Right atrium auricular region (tissue), 2 donors: Measurements from ENCODE around the gene ADGRL3. TPM values are rescaled to one million over a fixed set of nuclear protein-coding genes. Genes with fewer than 3 reads are reported as not detected.

Source experiments
- DNase-seq: peaks from one replicate; pipeline ENCODE4 v3.0.0-alpha.2; 2019; ENCODE audit warnings: low spot score
- H3K27ac ChIP-seq, 2 donors: fragments of 200-600 bp; sonication (generic); 1 replicate in 1 of 2; 2 replicates in 1 of 2; pipeline ENCODE4 v1.5.1; 2016 to 2019
- H3K27me3 ChIP-seq, 2 donors: fragments of 200-600 bp; sonication (generic); one replicate each; pipeline versions ENCODE4 v1.5.1 to v1.6.0; 2017 to 2019
- H3K36me3 ChIP-seq: fragments of 200-600 bp; sonication (generic); one replicate; pipeline ENCODE4 v1.5.1; 2016
- H3K4me1 ChIP-seq, 2 donors: fragments of 200-600 bp; sonication (generic); one replicate each; pipeline versions ENCODE4 v1.5.1 to v1.6.0; 2017 to 2019
- H3K4me3 ChIP-seq, 2 donors: fragments of 200-600 bp; sonication (generic); 1 replicate in 1 of 2; 2 replicates in 1 of 2; pipeline ENCODE4 v1.5.1; 2017 to 2019; ENCODE audit warnings: mild to moderate bottlenecking in 1 of 2, moderate library complexity in 1 of 2
- H3K9me3 ChIP-seq, 2 donors: fragments of 200-600 bp; sonication (generic); one replicate each; pipeline ENCODE4 v1.5.1; 2019
- total RNA-seq, 2 donors: library from RNA; depleted of rRNA; stranded (reverse); fragments of >200 nt; gene quantifications; one replicate each; pipeline ENCODE4 v1.1.0, GENCODE V29; 2016
- TF ChIP-seq, protein P1 (sequence below), 2 donors: fragments of 200-600 bp; sonication (generic); IDR thresholded peaks; one replicate each; pipeline ENCODE4 v1.5.1; 2019; ENCODE audit warnings: antibody characterized with exemption in 2 of 2

ADGRL3 gene
- total RNA-seq, 2 donors from 2014 or later, result 0.86 to 1.9 TPM

DNA sequence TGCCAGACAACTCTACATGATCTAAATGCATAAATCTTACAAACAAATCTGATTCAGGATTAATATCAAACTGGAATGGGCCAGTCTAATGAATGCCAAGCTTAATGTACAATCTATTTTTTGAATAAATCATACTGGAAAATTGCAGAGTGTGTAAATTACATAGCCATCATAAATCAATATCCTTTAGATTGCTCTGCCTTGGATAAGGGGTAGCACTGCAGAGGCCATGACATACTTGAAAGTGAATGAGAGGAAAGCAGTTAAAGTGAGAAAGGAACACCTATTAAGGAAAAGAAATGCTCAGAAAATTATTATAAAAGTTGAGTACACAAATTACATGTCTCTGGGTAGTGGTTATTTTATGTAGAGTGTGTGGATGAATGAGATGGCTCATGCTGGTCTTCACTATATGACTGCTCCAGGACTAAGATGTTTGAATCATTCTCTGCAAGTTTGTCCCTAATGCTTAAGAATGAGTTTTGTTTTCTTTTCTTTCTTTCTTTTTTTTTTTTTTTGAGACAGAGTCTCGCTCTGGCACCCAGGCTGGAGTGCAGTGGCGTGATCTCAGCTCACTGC lies 100.2 kb downstream of the ADGRL3 start:
- DNase-seq, result no peak
- no peak overlapping the region for H3K27ac ChIP-seq
- no peak overlapping the region for H3K4me3 ChIP-seq
- no peaks in the 10 kb centered on the region for H3K4me1 ChIP-seq
- TF ChIP-seq, protein P1, sequence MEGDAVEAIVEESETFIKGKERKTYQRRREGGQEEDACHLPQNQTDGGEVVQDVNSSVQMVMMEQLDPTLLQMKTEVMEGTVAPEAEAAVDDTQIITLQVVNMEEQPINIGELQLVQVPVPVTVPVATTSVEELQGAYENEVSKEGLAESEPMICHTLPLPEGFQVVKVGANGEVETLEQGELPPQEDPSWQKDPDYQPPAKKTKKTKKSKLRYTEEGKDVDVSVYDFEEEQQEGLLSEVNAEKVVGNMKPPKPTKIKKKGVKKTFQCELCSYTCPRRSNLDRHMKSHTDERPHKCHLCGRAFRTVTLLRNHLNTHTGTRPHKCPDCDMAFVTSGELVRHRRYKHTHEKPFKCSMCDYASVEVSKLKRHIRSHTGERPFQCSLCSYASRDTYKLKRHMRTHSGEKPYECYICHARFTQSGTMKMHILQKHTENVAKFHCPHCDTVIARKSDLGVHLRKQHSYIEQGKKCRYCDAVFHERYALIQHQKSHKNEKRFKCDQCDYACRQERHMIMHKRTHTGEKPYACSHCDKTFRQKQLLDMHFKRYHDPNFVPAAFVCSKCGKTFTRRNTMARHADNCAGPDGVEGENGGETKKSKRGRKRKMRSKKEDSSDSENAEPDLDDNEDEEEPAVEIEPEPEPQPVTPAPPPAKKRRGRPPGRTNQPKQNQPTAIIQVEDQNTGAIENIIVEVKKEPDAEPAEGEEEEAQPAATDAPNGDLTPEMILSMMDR (IDR thresholded peaks at IDR 0.05), result no peak
- no peaks in the 10 kb centered on the region for H3K9me3 ChIP-seq
- no peaks in the 10 kb centered on the region for H3K27me3 ChIP-seq
- H3K36me3 ChIP-seq, result no peaks in the 10 kb centered on the region

DNA sequence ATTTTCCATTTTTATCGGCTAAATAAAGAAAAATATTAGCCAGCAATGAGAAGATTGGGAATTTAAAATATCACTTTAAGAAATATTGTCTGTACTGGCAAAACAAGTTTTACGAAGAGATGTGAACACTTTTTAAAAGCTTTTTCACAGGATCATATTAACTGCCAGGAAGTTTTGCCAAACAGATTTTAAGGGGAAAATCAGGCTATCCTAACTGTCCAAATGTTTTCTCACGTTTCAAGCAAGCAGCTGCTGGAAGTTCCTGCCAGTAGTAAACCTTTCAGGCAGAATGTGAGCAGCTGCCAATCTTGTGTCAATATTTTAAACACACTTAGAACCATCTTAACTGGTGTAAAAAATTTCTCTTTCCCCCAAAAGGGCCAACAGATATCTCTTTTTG lies 101.1 kb downstream of the ADGRL3 start:
- Histone ChIP-seq H3K9me3 (no peaks in the 10 kb centered on the region), H3K36me3 (no peaks in the 10 kb centered on the region), H3K27me3 (no peaks in the 10 kb centered on the region), H3K4me3 (no peak overlapping the region), H3K27ac (no peak overlapping the region), H3K4me1 (no peaks in the 10 kb centered on the region)
- TF ChIP-seq, protein P1 (IDR thresholded peaks at IDR 0.05), result no peak
- no peak for DNase-seq

DNA sequence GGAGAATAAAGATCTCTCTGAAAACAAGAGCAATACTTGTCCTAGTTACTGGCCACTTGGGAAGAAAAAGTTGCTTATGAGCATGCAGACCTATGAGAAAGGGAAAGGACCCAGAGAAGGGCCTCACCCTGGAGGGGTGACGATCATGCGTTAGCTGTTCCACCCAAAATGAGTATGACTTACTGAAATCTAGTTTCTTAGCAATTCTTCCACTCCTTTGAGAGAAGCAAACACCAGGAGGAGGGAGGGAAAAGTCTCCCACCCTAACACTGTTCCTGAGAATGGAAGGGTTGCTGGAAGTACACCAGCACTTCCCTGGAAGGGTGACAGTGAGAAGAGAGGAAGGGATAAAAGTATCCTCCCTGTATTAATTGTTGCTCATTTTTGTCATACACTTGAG lies 107.9 kb downstream of the ADGRL3 start:
- no peak for DNase-seq
- H3K27ac ChIP-seq, result no peak overlapping the region
- TF ChIP-seq, protein P1 (IDR thresholded peaks at IDR 0.05), result no peak

DNA sequence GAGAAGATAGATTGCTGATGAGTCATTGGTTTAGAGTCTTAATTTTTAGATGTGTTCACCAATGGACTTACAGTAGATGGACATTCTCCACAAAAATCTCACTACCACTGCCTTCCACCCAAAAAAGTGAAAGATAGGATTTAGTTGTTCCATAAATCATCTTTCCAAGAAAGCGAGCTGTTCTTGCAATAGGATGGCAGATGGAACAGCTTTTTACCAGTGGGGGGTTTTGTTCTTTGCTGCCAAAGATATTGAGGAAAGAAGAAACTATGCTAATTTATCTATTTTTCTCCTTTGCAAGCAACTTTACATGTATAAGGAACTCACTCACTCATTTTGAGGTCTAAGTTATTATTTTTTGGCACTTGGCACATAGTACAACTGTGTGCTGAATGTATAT lies 109.5 kb downstream of the ADGRL3 start:
- TF ChIP-seq, protein P1 (IDR thresholded peaks at IDR 0.05), result no peak
- no peaks in the 10 kb centered on the region for H3K4me1 ChIP-seq

More for the DNA sequence above, 107.9 kb downstream of the ADGRL3 start:
- Histone ChIP-seq H3K9me3 (peaks cover 0 to 3% of the 10 kb centered on the region in 2 donors), H3K27me3 (no peaks in the 10 kb centered on the region), H3K4me3 (no peak overlapping the region), H3K4me1 (no peaks in the 10 kb centered on the region), H3K36me3 (no peaks in the 10 kb centered on the region)

DNA sequence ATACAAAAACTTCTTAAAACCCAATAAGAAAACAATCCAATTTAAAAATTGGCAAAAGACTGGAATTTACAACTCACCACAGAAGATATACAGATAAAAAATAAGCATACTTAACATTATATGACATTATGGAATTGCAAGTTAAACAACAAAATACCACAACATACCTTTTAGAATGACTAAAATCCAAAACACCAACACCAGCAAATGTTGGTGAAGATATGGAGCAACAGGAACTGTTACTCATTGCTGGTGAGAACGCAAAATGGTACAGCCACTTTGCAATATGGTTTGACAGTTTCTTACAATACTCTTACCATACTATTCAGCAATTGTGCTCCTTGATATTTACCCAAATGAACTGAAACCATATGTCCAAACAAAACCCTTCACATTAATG lies 112.4 kb downstream of the ADGRL3 start:
- H3K27me3 ChIP-seq, result no peaks in the 10 kb centered on the region
- TF ChIP-seq, protein P1 (IDR thresholded peaks at IDR 0.05), result no peak
- H3K36me3 ChIP-seq, result no peaks in the 10 kb centered on the region
- H3K9me3 ChIP-seq, result peaks cover 0 to 3% of the 10 kb centered on the region in 2 donors
- H3K4me1 ChIP-seq, result no peaks in the 10 kb centered on the region
- H3K4me3 ChIP-seq, result no peak overlapping the region
- DNase-seq, result no peak
- no peak overlapping the region for H3K27ac ChIP-seq

More for the DNA sequence above, 109.5 kb downstream of the ADGRL3 start:
- H3K9me3 ChIP-seq, result peaks cover 0 to 3% of the 10 kb centered on the region in 2 donors
- no peak for DNase-seq
- H3K36me3 ChIP-seq, result no peaks in the 10 kb centered on the region
- H3K4me3 ChIP-seq, result no peak overlapping the region
- H3K27ac ChIP-seq, result no peak overlapping the region
- no peaks in the 10 kb centered on the region for H3K27me3 ChIP-seq

DNA sequence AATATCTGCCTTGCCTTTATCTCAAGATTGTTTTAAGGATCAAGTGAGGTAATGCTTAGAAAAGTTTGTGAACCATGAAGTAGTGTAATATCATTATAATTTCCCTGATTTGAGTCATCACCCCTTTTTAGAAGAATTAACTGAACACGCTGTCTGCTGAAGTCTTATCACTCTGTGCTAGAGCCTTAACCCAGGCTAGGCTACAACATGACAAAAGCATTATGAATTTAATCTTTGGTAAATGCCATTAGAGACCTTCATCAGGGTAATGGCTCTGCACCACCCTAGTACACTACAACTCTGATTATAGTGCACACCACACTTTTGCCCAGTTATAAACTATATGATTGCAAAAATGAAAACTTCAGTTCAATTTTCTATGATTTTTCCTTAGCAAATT lies 118.3 kb downstream of the ADGRL3 start:
- DNase-seq, result no peak
- TF ChIP-seq, protein P1 (IDR thresholded peaks at IDR 0.05), result no peak
- no peaks in the 10 kb centered on the region for H3K36me3 ChIP-seq
- no peaks in the 10 kb centered on the region for H3K27me3 ChIP-seq
- H3K27ac ChIP-seq, result no peak overlapping the region
- H3K4me1 ChIP-seq, result no peaks in the 10 kb centered on the region
- H3K9me3 ChIP-seq, result no peaks in the 10 kb centered on the region
- no peak overlapping the region for H3K4me3 ChIP-seq
